Measurements from ENCODE around the gene FLG.
"Not testable (repeated sequence)": the region's sequence is repeated elsewhere in the genome, so short reads cannot be mapped to it uniquely, and the experiment has no call there.

The FLG gene

GRCh38 chr1:152325111-152325510, at the start of gene FLG:
Gene FLG, minus strand, starts transcription at chr1:152325239. Its CDS starts 9,783 bp downstream, at chr1:152315456.
- DNase-seq: no peak

- DNase-seq: no peak
Observed at GRCh38 chr1:152374451-152374850, 49.4 kb upstream of the FLG start.

- no peak for DNase-seq
Observed at GRCh38 chr1:152372672-152373071, 47.6 kb upstream of the FLG start.

GRCh38 chr1:152367436-152367835, 42.4 kb upstream of the FLG start:
- DNase-seq: no peak

GRCh38 chr1:152359906-152360305, 34.9 kb upstream of the FLG start, which contains the start of gene FLG2:
Gene FLG2, minus strand, starts transcription at chr1:152360006. Its CDS starts 1,122 bp downstream, at chr1:152358884.
- DNase-seq: no peak

- DNase-seq: no peak
Observed at GRCh38 chr1:152356736-152357135, 31.7 kb upstream of the FLG start.

- no peak for DNase-seq
Observed at GRCh38 chr1:152349611-152350010, 24.6 kb upstream of the FLG start.

GRCh38 chr1:152348447-152348846, 23.4 kb upstream of the FLG start:
- no peak for DNase-seq

GRCh38 chr1:152347116-152347728, 22.2 kb upstream of the FLG start:
- DNase-seq: peak; percentile 47

GRCh38 chr1:152344438-152344837, 19.4 kb upstream of the FLG start:
- DNase-seq: no peak

GRCh38 chr1:152343006-152343405, 18.0 kb upstream of the FLG start:
- no peak for DNase-seq

- no peak for DNase-seq
Observed at GRCh38 chr1:152335399-152335798, 10.4 kb upstream of the FLG start.

GRCh38 chr1:152328801-152329391, 3.9 kb upstream of the FLG start:
- no peak for DNase-seq

- DNase-seq: no peak
Observed at GRCh38 chr1:152313970-152314369, 11.1 kb downstream of the FLG start.

- DNase-seq: no peak
Observed at GRCh38 chr1:152313319-152313801, 11.7 kb downstream of the FLG start.

- not testable (repeated sequence) for DNase-seq
Observed at GRCh38 chr1:152312169-152312568, 12.9 kb downstream of the FLG start.

- DNase-seq: no peak
Observed at GRCh38 chr1:152309955-152310354, 15.1 kb downstream of the FLG start.

- DNase-seq: not testable (repeated sequence)
Observed at GRCh38 chr1:152309320-152309901, 15.6 kb downstream of the FLG start.

GRCh38 chr1:152308758-152309157, 16.3 kb downstream of the FLG start:
- not testable (repeated sequence) for DNase-seq

GRCh38 chr1:152307970-152308369, 17.1 kb downstream of the FLG start:
- not testable (repeated sequence) for DNase-seq

GRCh38 chr1:152306123-152306522, 18.9 kb downstream of the FLG start:
- DNase-seq: not testable (repeated sequence)

GRCh38 chr1:152304773-152305172, 20.3 kb downstream of the FLG start:
- DNase-seq: not testable (repeated sequence)

- not testable (repeated sequence) for DNase-seq
Observed at GRCh38 chr1:152303139-152303872, 21.7 kb downstream of the FLG start.
